A549 (cell line): ENCODE results near the gene TSPAN5. TPM values are rescaled to one million over a fixed set of nuclear protein-coding genes. Genes with fewer than 3 reads are reported as not detected.
A peak's percentile ranks its signal among the peaks of the same experiment; 100 is the strongest.

ENCODE experiments used
- ATAC-seq, 2 experiments: fragments of 200-7000 bp in 1 of 2; fragments of >200 bp in 1 of 2; cut with Nextera tagmentation in 1 of 2; cut with Tn5 transposase in 1 of 2; 3 replicates each; pipeline versions ENCODE4 v1.8.0 to v1.9.1; 2018 to 2020; ENCODE audit warnings: mild to moderate bottlenecking in 1 of 2, moderate library complexity in 1 of 2
- CTCF ChIA-PET: fragments of 300-600 bp; sonication (Branson Sonifier 250); formaldehyde crosslinking; extraction: SDS; loops from one replicate; lab custom pipeline; 2021; ENCODE audit warnings: antibody characterized with exemption, inconsistent platforms; lab: Yijun Ruan, JAX
- POLR2A ChIA-PET: fragments of 350-600 bp; formaldehyde crosslinking; extraction: SDS; loops from one replicate; lab custom pipeline; 2021; ENCODE audit warnings: antibody characterized with exemption, inconsistent platforms; lab: Yijun Ruan, JAX
- DNase-seq, 2 experiments: peaks; one replicate each; pipeline versions ENCODE4 v3.0.0 to v3.0.0-alpha.2; 2011 to 2016; ENCODE audit warnings: low read depth in 1 of 2, low spot score in 1 of 2
- FAIRE-seq: peaks from 2 replicates; lab custom pipeline; 2011; peaks lifted over from hg19 to GRCh38; lab: Jason Lieb, UNC
- H3K27ac ChIP-seq, 2 experiments: fragments of >200 bp; sonication (Bioruptor Twin); formaldehyde crosslinking; 3 replicates each; pipeline ENCODE4 v1.5.1; 2016 to 2017
- H3K4me1 ChIP-seq: fragments of >200 bp; sonication (Bioruptor Twin); formaldehyde crosslinking; 3 replicates; pipeline ENCODE4 v1.6.1; 2016
- H3K4me2 ChIP-seq: fragments of >200 bp; sonication (Bioruptor Twin); formaldehyde crosslinking; 3 replicates; pipeline ENCODE4 v1.6.1; 2016
- H3K4me3 ChIP-seq: fragments of >200 bp; sonication (Bioruptor Twin); formaldehyde crosslinking; 3 replicates; pipeline ENCODE4 v1.5.1; 2016
- H3K9me3 ChIP-seq: fragments of >200 bp; sonication (Bioruptor Twin); formaldehyde crosslinking; 3 replicates; pipeline ENCODE4 v1.6.1; 2016
- CEBPB ChIP-seq, 2 experiments: fragments of >200 bp in 1 of 2; sonication (Bioruptor Twin) in 1 of 2; formaldehyde crosslinking in 1 of 2; IDR thresholded peaks; 2 replicates each; pipeline ENCODE4 v1.6.1; 2012 to 2016
- E2F6 ChIP-seq: IDR thresholded peaks from 2 replicates; pipeline ENCODE4 v1.6.1; 2012; ENCODE audit warnings: low read depth, borderline replicate concordance
- ELK1 ChIP-seq: fragments of 150-350 bp; IDR thresholded peaks from 2 replicates; pipeline ENCODE4 v1.6.1; 2014; ENCODE audit warnings: low read depth, mild to moderate bottlenecking, low read length
- EP300 ChIP-seq, 2 experiments: fragments of >200 bp; sonication (Bioruptor Twin); formaldehyde crosslinking; IDR thresholded peaks; 2 replicates in 1 of 2; 3 replicates in 1 of 2; pipeline ENCODE4 v1.6.1; 2016 to 2017
- FOSB ChIP-seq: fragments of 250-450 bp; sonication (Bioruptor Pico); IDR thresholded peaks from 2 replicates; pipeline ENCODE4 v1.5.0; 2020; ENCODE audit warnings: mild to moderate bottlenecking, moderate library complexity
- FOSL2 ChIP-seq, 2 experiments: fragments of 450-650 bp in 1 of 2; fragments of >200 bp in 1 of 2; sonication (Bioruptor Twin) in 1 of 2; formaldehyde crosslinking; IDR thresholded peaks; 2 replicates each; pipeline versions ENCODE4 v1.5.0 to v1.6.1; 2016 to 2020; ENCODE audit warnings: mild to moderate bottlenecking in 1 of 2, moderate library complexity in 1 of 2
- GATA3 ChIP-seq: IDR thresholded peaks from 2 replicates; pipeline ENCODE4 v1.6.1; 2012; ENCODE audit warnings: borderline replicate concordance
- HEYL ChIP-seq: fragments of 250-450 bp; sonication (Bioruptor Pico); IDR thresholded peaks from 2 replicates; pipeline ENCODE4 v1.8.0; 2021; ENCODE audit warnings: mild to moderate bottlenecking, moderate library complexity
- HOXA7 ChIP-seq: fragments of 250-450 bp; sonication (Bioruptor Pico); IDR thresholded peaks from 2 replicates; pipeline ENCODE4 v1.5.0; 2020; ENCODE audit warnings: mild to moderate bottlenecking, moderate library complexity
- HOXB13 ChIP-seq: fragments of 250-450 bp; sonication (Bioruptor Pico); IDR thresholded peaks from 2 replicates; pipeline ENCODE4 v1.5.0; 2020; ENCODE audit warnings: low read depth, mild to moderate bottlenecking, moderate library complexity
- HOXB5 ChIP-seq: fragments of 250-450 bp; sonication (Bioruptor Pico); IDR thresholded peaks from 2 replicates; pipeline ENCODE4 v1.5.0; 2020; ENCODE audit warnings: mild to moderate bottlenecking, moderate library complexity
- JUN ChIP-seq, 2 experiments: fragments of >200 bp; sonication (Bioruptor Twin); formaldehyde crosslinking; IDR thresholded peaks; 2 replicates in 1 of 2; 3 replicates in 1 of 2; pipeline ENCODE4 v1.6.1; 2016 to 2017
- JUNB ChIP-seq: fragments of >200 bp; sonication (Bioruptor Twin); formaldehyde crosslinking; IDR thresholded peaks from 2 replicates; pipeline ENCODE4 v1.6.1; 2016
- KDM1A ChIP-seq: fragments of 200-600 bp; sonication (generic); IDR thresholded peaks from 2 replicates; pipeline ENCODE4 v1.6.1; 2016; ENCODE audit warnings: low read depth, mild to moderate bottlenecking
- MAFK ChIP-seq: fragments of 450-650 bp; IDR thresholded peaks from 2 replicates; pipeline ENCODE4 v1.6.1; 2014; ENCODE audit not compliant: partially characterized antibody
- MAZ ChIP-seq: fragments of 150-350 bp; IDR thresholded peaks from 2 replicates; pipeline ENCODE4 v1.6.1; 2014; ENCODE audit warnings: antibody characterized with exemption, low read depth, low read length, borderline replicate concordance
- MYC ChIP-seq: IDR thresholded peaks from 2 replicates; pipeline ENCODE4 v1.6.1; 2012; ENCODE audit warnings: mild to moderate bottlenecking, inconsistent platforms, low read length, improper control_type of control experiment, borderline replicate concordance
- PHF8 ChIP-seq: fragments of 200-600 bp; sonication (generic); IDR thresholded peaks from 2 replicates; pipeline ENCODE4 v1.6.1; 2016; ENCODE audit warnings: low read depth, mild to moderate bottlenecking, antibody characterized with exemption, moderate library complexity, borderline replicate concordance
- POLR2A ChIP-seq: IDR thresholded peaks from 2 replicates; pipeline ENCODE4 v1.6.1; 2012; ENCODE audit warnings: mild to moderate bottlenecking, low read length
- POLR2AphosphoS2 ChIP-seq: conservative IDR thresholded peaks from 2 replicates; pipeline ENCODE4 v1.6.1; 2012; ENCODE audit warnings: low read length, improper control_type of control experiment, inconsistent platforms
- RAD21 ChIP-seq, 2 experiments: fragments of >200 bp in 1 of 2; sonication (Bioruptor Twin) in 1 of 2; formaldehyde crosslinking in 1 of 2; IDR thresholded peaks in 1 of 2; conservative IDR thresholded peaks in 1 of 2; 2 replicates in 1 of 2; 3 replicates in 1 of 2; pipeline ENCODE4 v1.6.1; 2012 to 2018; ENCODE audit warnings: inconsistent platforms in 1 of 2
- RARB ChIP-seq: fragments of 250-450 bp; sonication (Bioruptor Pico); IDR thresholded peaks from 2 replicates; pipeline ENCODE4 v1.8.0; 2021; ENCODE audit warnings: mild to moderate bottlenecking, moderate library complexity
- RFX5 ChIP-seq: fragments of 450-650 bp; IDR thresholded peaks from 2 replicates; pipeline ENCODE4 v1.7.1; 2014; ENCODE audit warnings: antibody characterized with exemption, mild to moderate bottlenecking, moderate library complexity
- RNF2 ChIP-seq: fragments of 200-600 bp; sonication (generic); IDR thresholded peaks from 2 replicates; pipeline ENCODE4 v1.6.1; 2016; ENCODE audit warnings: low read depth, mild to moderate bottlenecking, antibody characterized with exemption, moderate library complexity, borderline replicate concordance
- SMC3 ChIP-seq: fragments of >200 bp; sonication (Bioruptor Twin); formaldehyde crosslinking; IDR thresholded peaks from 3 replicates; pipeline ENCODE4 v1.6.1; 2018; ENCODE audit warnings: inconsistent platforms
- SREBF2 ChIP-seq: fragments of 450-650 bp; IDR thresholded peaks from 2 replicates; pipeline ENCODE4 v1.6.1; 2014; ENCODE audit warnings: mild to moderate bottlenecking, moderate library complexity
- TFCP2L1 ChIP-seq: fragments of 250-450 bp; sonication (Bioruptor Pico); IDR thresholded peaks from 2 replicates; pipeline ENCODE4 v1.5.0; 2021; ENCODE audit warnings: mild to moderate bottlenecking
- WGBS: methylation state at CpG from one replicate; pipeline ENCODE4 v1.1.6; 2017; ENCODE audit errors: missing lambda C conversion rate; 5-methylcytosine and 5-hydroxymethylcytosine counted together
- polyA plus RNA-seq, 4 experiments: library from polyadenylated mRNA; depleted of rRNA in 3 of 4; stranded (reverse); fragments of >200 nt; fragmentation: RNase III in 1 of 4; extraction: RNeasy Plus Mini Kit Qiagen cat#74134 plus additional on column Dnase treatment in 1 of 4; gene quantifications; 2 replicates in 3 of 4; 3 replicates in 1 of 4; pipeline ENCODE4 v1.2.3, GENCODE V29; 2011 to 2017
- TF ChIP-seq, protein P1 (sequence below): IDR thresholded peaks from 2 replicates; pipeline ENCODE4 v1.6.1; 2012
- TF ChIP-seq, protein P2 (sequence below): fragments of >200 bp; sonication (Bioruptor Twin); formaldehyde crosslinking; IDR thresholded peaks from 2 replicates; pipeline ENCODE4 v1.6.1; 2016

Gene TSPAN5
- polyA plus RNA-seq, 2 of the 4 experiments (the other 2 are of a cell fraction): 9.5 to 12.4 TPM

GRCh38 chr4:98434816-98435215 lies 223.6 kb downstream of the TSPAN5 start:
- Histone ChIP-seq H3K27ac (no peak overlapping the region), H3K4me2 (no peak overlapping the region), H3K9me3 (no peaks in the 10 kb centered on the region), H3K4me3 (no peak overlapping the region), H3K4me1 (peaks cover 31% of the 10 kb centered on the region)
- ATAC-seq (no peak), DNase-seq (no peak), FAIRE-seq (no peak)
- ChIA-PET POLR2A (no interaction called here), CTCF (no interaction called here)
- no peak for TF ChIP-seq HOXB13
- TF ChIP-seq GATA3: no peak
- TF ChIP-seq RFX5: no peak
- no peak for TF ChIP-seq MAZ
- TF ChIP-seq, protein P1, sequence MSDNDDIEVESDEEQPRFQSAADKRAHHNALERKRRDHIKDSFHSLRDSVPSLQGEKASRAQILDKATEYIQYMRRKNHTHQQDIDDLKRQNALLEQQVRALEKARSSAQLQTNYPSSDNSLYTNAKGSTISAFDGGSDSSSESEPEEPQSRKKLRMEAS: no peak
- no peak for TF ChIP-seq ELK1
- no peak for TF ChIP-seq RAD21 (conservative IDR thresholded peaks at IDR 0.05 in 1 of 2, IDR thresholded peaks at IDR 0.05 in 1 of 2)
- TF ChIP-seq CEBPB (IDR thresholded peaks at IDR 0.05): no peak
- no peak for TF ChIP-seq E2F6
- no peak for TF ChIP-seq RNF2
- WGBS: 86% methylated on average over 4 of the region's 6 CpGs

GRCh38 chr4:98433691-98434090 lies 224.7 kb downstream of the TSPAN5 start:
- no peak for ATAC-seq
- peaks cover 35% of the 10 kb centered on the region for H3K4me1 ChIP-seq

GRCh38 chr4:98430708-98431403 lies 227.6 kb downstream of the TSPAN5 start:
- WGBS: 2% methylated on average over 4 of the region's 4 CpGs
- FAIRE-seq: no peak
- CTCF ChIA-PET: interaction anchor here (1.3 kb wide), 1 partner anchor 37 kb away, joined by 4 read pairs; no protein-coding TSS in a partner anchor
- TF ChIP-seq JUN (IDR thresholded peaks at IDR 0.05): peak in 1 of 2 experiments; percentile 36; a peak in 1 of 5 replicates
- TF ChIP-seq TFCP2L1 (CRISPR knock-in tag): no peak
- peak; percentile 73 for TF ChIP-seq FOSL2 (IDR thresholded peaks at IDR 0.05)
- TF ChIP-seq FOSL2 (CRISPR knock-in tag; IDR thresholded peaks at IDR 0.05): peak; percentile 72
- TF ChIP-seq SMC3: no peak
- TF ChIP-seq JUNB: peak; percentile 89
- no peak for TF ChIP-seq SREBF2
- TF ChIP-seq, protein P2, sequence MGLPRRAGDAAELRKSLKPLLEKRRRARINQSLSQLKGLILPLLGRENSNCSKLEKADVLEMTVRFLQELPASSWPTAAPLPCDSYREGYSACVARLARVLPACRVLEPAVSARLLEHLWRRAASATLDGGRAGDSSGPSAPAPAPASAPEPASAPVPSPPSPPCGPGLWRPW: no peak
- TF ChIP-seq EP300 (IDR thresholded peaks at IDR 0.05): peak in 1 of 2 experiments; percentile 28; a peak in 1 of 5 replicates
- TF ChIP-seq, protein P1: peak; percentile 51; the same call in 1 of the 2 replicates
- TF ChIP-seq MAFK: peak; percentile 64
- no peak for TF ChIP-seq FOSB (CRISPR knock-in tag)
- TF ChIP-seq MYC: no peak
- TF ChIP-seq CEBPB (IDR thresholded peaks at IDR 0.05): 0 out of 4 replicates have a peak, but pooled peaks of 1 of the 2 experiments have one; percentile 3
- TF ChIP-seq MAZ: no peak
- no peak for TF ChIP-seq HOXB13
- no peak for TF ChIP-seq KDM1A
- TF ChIP-seq E2F6: no peak
- TF ChIP-seq HOXB5 (CRISPR knock-in tag): no peak
- TF ChIP-seq PHF8: no peak
- no peak for TF ChIP-seq RNF2
- peak; percentile 53; the same call in 1 of the 2 replicates for TF ChIP-seq GATA3
- TF ChIP-seq HEYL (CRISPR knock-in tag): no peak
- no peak for TF ChIP-seq HOXA7 (CRISPR knock-in tag)

More at GRCh38 chr4:98433691-98434090, 224.7 kb downstream of the TSPAN5 start:
- DNase-seq (no peak), FAIRE-seq (no peak)
- TF ChIP-seq POLR2AphosphoS2 (no peak), EP300 (IDR thresholded peaks at IDR 0.05) (no peak), HEYL (CRISPR knock-in tag) (no peak), POLR2A (no peak), KDM1A (no peak), RARB (CRISPR knock-in tag) (no peak), SMC3 (no peak)
- TF ChIP-seq, protein P1: no peak
- no peak overlapping the region for H3K4me2 ChIP-seq
- ChIA-PET POLR2A (no interaction called here), CTCF (no interaction called here)
- no peak overlapping the region for H3K4me3 ChIP-seq
- no peak overlapping the region for H3K27ac ChIP-seq
- no peaks in the 10 kb centered on the region for H3K9me3 ChIP-seq
- 83% methylated on average over 1 of the region's 1 CpG for WGBS

More at GRCh38 chr4:98430708-98431403, 227.6 kb downstream of the TSPAN5 start:
- Histone ChIP-seq H3K4me2 (peak overlapping the region; percentile 52), H3K27ac (peak overlapping the region; percentile 64 to 79), H3K9me3 (no peaks in the 10 kb centered on the region), H3K4me1 (peaks cover 35% of the 10 kb centered on the region), H3K4me3 (no peak overlapping the region)
- POLR2A ChIA-PET: interaction anchor here (1.1 kb wide), 1 partner anchor 170 kb away, joined by 5 read pairs; the partner anchor contains the start of gene RAP1GDS1
- ATAC-seq (peak; percentile 99 to 100), DNase-seq (peak; percentile 66 to 83)
